ENCODE measurements around the gene PLAC1. TPM values are rescaled to one million over a fixed set of nuclear protein-coding genes. Genes with fewer than 3 reads are reported as not detected.

PLAC1 gene
- total and polyA plus RNA-seq, 7 donors = 0.06 to 1.4 TPM; not detected in 5

DNA sequence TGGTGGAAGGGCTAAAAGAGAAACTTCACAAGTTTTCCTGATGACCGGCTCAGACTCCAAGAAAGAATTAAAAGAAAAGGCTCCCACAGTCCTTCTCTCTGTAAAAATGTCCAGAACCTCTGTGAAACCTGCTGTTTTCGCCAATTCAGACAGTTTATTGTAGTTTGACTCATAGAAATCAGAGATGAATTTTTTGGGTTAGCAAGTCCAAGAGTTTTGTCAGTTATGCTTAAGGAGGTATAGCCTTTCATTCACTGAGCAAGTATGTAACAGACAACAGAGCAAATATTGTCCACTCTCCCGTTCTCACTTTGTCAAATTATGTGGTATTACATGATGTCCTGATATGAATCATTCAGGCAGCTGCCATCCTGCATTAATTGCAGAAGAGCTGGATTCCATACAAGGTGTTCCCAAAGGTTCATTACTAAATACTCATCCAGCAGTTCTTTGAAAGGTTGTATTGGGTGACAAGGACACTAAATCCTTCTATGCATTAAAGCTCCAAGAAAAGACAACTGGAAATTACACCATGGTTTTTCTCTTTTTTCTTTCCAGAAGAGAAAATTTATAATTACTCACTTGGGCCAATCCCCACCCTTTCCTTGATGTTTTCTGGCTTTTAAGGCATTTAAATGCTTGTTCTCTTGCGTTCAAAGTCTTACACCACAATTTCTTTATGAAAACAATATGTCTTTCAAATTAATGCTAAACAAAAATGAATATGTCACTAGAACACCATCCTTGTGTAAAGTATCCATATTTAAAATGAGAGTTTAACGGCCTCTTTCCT, 30.0 kb upstream of the PLAC1 start:
- Histone ChIP-seq H3K27ac (no peak overlapping the region), H3K4me1 (no peaks in the 10 kb centered on the region), H3K4me3 (no peak overlapping the region), H3K27me3 (no peaks in the 10 kb centered on the region), H3K9me3 (no peaks in the 10 kb centered on the region), H3K36me3 (no peaks in the 10 kb centered on the region)
- 84 to 87% methylated on average over 5 of the region's 5 CpGs for WGBS, 2 donors
- DNase-seq = no peak
- intact Hi-C loops (cut with DNase I) = no loop called here
- TF ChIP-seq EP300 (IDR thresholded peaks at IDR 0.05) (no peak), POLR2A (IDR thresholded peaks at IDR 0.05) (no peak)

DNA sequence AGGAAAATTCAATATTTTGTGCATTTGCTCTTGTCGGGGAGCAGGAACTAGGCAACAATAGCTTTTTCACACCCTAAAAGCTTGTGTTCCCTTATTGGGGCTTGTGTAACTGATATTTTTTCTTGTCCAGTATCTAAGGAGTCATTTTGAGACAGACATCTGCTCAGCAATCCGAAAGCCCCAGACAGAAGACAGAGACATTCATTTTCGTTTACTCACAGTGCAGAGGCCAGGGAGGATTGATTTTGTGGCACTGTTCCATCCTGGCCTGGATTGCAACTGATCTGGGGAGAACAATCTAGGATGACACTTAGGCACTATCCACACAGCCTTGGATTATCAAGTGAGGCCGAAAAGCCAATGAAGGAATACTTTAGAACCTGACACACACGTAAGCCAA, 27.4 kb upstream of the PLAC1 start:
- Histone ChIP-seq H3K4me1 (no peaks in the 10 kb centered on the region), H3K36me3 (no peaks in the 10 kb centered on the region), H3K9me3 (no peaks in the 10 kb centered on the region), H3K4me3 (no peak overlapping the region), H3K27me3 (no peaks in the 10 kb centered on the region), H3K27ac (no peak overlapping the region)
- 83 to 85% methylated on average over 5 of the region's 5 CpGs for WGBS, 2 donors
- DNase-seq = no peak
- intact Hi-C loops (cut with DNase I) = no loop called here
- TF ChIP-seq, protein P1, sequence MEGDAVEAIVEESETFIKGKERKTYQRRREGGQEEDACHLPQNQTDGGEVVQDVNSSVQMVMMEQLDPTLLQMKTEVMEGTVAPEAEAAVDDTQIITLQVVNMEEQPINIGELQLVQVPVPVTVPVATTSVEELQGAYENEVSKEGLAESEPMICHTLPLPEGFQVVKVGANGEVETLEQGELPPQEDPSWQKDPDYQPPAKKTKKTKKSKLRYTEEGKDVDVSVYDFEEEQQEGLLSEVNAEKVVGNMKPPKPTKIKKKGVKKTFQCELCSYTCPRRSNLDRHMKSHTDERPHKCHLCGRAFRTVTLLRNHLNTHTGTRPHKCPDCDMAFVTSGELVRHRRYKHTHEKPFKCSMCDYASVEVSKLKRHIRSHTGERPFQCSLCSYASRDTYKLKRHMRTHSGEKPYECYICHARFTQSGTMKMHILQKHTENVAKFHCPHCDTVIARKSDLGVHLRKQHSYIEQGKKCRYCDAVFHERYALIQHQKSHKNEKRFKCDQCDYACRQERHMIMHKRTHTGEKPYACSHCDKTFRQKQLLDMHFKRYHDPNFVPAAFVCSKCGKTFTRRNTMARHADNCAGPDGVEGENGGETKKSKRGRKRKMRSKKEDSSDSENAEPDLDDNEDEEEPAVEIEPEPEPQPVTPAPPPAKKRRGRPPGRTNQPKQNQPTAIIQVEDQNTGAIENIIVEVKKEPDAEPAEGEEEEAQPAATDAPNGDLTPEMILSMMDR (IDR thresholded peaks at IDR 0.05) = no peak
- TF ChIP-seq POLR2A (IDR thresholded peaks at IDR 0.05) (no peak), EP300 (IDR thresholded peaks at IDR 0.05) (no peak), POLR2AphosphoS5 (IDR thresholded peaks at IDR 0.05) (no peak)

DNA sequence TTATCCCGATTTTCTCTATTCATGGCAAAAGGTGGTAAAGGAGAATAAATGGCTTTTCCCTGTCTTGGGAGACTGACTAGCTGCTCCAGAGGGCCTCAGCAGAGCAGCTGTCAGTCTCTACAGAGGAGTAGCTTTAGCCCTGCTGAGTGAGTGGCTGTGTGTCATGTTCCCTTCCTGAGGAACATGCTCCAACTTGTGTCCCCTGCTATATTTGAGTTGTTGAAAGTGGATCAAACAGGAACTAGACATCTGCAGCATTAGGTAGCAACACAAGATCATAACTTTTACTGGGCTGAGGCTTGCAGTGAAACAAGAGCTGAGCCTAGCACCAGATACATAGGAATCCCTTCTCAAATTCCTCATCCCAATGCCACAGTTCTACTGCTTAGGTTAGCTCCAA, 26.7 kb upstream of the PLAC1 start:
- H3K4me3 ChIP-seq = no peak overlapping the region
- no peak for TF ChIP-seq POLR2AphosphoS5 (IDR thresholded peaks at IDR 0.05)
- TF ChIP-seq POLR2A (IDR thresholded peaks at IDR 0.05) = no peak
- TF ChIP-seq EP300 (IDR thresholded peaks at IDR 0.05) = no peak
- TF ChIP-seq, protein P1 (IDR thresholded peaks at IDR 0.05) = no peak
- no peaks in the 10 kb centered on the region for H3K4me1 ChIP-seq
- H3K9me3 ChIP-seq = no peaks in the 10 kb centered on the region
- no peaks in the 10 kb centered on the region for H3K36me3 ChIP-seq
- no peak for DNase-seq
- intact Hi-C loops (cut with DNase I) = no loop called here
- 87 to 90% methylated on average over 1 of the region's 1 CpG for WGBS, 2 donors
- H3K27me3 ChIP-seq = no peaks in the 10 kb centered on the region
- H3K27ac ChIP-seq = no peak overlapping the region

DNA sequence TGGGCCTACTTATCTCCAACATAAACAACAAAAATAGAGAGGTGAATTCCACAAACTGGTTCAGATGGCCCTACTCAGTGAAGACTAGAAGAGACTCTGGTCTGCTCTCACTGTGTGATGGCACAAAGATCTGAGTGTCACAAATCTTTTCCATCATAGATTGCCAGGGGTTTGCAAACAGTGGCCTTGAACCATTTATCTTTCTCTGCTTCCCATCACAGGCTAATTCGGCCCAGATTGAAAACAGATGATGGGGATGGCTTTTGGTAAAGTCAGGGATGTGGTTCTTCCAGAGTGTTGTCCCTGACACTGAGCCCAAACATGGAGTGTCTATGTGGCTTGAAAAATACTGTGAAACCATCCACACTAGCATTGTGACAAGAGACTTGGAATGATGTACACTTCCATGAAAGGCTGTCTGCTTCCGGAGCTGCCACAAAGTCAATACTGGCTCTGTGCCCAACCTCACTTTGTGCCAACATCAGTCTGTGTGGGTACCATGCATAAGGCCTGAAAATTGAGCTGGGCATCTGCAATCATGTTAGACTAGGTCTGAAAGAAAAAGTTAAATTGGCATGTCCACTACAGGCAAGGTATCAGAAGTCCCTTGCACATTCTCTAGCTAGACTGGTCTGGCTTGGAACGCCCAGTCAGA, 25.2 kb upstream of the PLAC1 start:
- WGBS, 2 donors = 60 to 81% methylated on average over 3 of the region's 3 CpGs
- Histone ChIP-seq H3K9me3 (no peaks in the 10 kb centered on the region), H3K36me3 (no peaks in the 10 kb centered on the region), H3K4me3 (no peak overlapping the region), H3K4me1 (no peaks in the 10 kb centered on the region), H3K27ac (no peak overlapping the region), H3K27me3 (no peaks in the 10 kb centered on the region)
- intact Hi-C loops (cut with DNase I) = no loop called here
- DNase-seq = no peak
- TF ChIP-seq POLR2A (IDR thresholded peaks at IDR 0.05) (no peak), POLR2AphosphoS5 (IDR thresholded peaks at IDR 0.05) (no peak), EP300 (IDR thresholded peaks at IDR 0.05) (no peak)
- TF ChIP-seq, protein P1 (IDR thresholded peaks at IDR 0.05) = no peak

DNA sequence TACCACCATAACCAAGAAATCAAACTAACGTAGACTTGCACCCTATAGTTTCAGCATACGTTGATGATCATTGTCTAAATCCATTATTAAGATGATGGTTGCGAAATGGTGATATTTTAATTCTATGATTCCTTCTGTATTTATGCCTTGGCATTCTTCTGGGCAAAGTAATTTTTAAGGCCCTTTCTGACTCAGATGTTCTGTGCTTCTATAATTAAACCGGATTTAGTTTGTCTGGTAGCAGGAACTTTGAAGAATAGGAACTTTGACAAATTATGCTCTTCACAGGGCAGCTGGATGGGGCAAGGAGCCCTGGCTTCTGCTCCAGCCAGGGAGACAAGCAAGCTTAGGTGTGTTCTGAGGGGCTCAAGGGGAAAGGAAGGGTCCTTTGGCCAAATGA, 23.8 kb upstream of the PLAC1 start:
- no peaks in the 10 kb centered on the region for H3K36me3 ChIP-seq
- H3K27me3 ChIP-seq = no peaks in the 10 kb centered on the region
- H3K9me3 ChIP-seq = no peaks in the 10 kb centered on the region
- no peak overlapping the region for H3K4me3 ChIP-seq
- TF ChIP-seq POLR2A (IDR thresholded peaks at IDR 0.05) (no peak), EP300 (IDR thresholded peaks at IDR 0.05) (no peak), POLR2AphosphoS5 (IDR thresholded peaks at IDR 0.05) (no peak)
- TF ChIP-seq, protein P1 (IDR thresholded peaks at IDR 0.05) = no peak
- H3K4me1 ChIP-seq = no peaks in the 10 kb centered on the region
- 86 to 93% methylated on average over 4 of the region's 4 CpGs for WGBS, 2 donors
- intact Hi-C loops (cut with DNase I) = no loop called here
- no peak for DNase-seq
- no peak overlapping the region for H3K27ac ChIP-seq
